ENCODE data around the gene HSD17B14. TPM values are rescaled to one million over a fixed set of nuclear protein-coding genes. Genes with fewer than 3 reads are reported as not detected.
"Not testable (repeated sequence)": the region's sequence is repeated elsewhere in the genome, so short reads cannot be mapped to it uniquely, and the experiment has no call there.

Gene HSD17B14
- polyA plus RNA-seq, 1 of the 3 experiments (the other 2 are of a cell fraction): 29.7 TPM

- TF ChIP-seq SMC3 (IDR thresholded peaks at IDR 0.05; ENCODE audit: low read depth, low read length) (no peak), CTCF (IDR thresholded peaks at IDR 0.05) (no peak), TCF12 (IDR thresholded peaks at IDR 0.05) (no peak), GABPA (IDR thresholded peaks at IDR 0.05; ENCODE audit: low read depth) (no peak), USF1 (IDR thresholded peaks at IDR 0.05; ENCODE audit: borderline replicate concordance, low read depth) (no peak)
Observed at GRCh38 chr19:48853483-48853882, 17.2 kb upstream of the HSD17B14 start (continued).

GRCh38 chr19:48852292-48852691 lies 16.0 kb upstream of the HSD17B14 start:
- no peaks in the 10 kb centered on the region for H3K9me3 ChIP-seq
- H3K27me3 ChIP-seq (ENCODE audit: insufficient read depth): no peaks in the 10 kb centered on the region
- H3K4me2 ChIP-seq: no peak overlapping the region
- ChIA-PET CTCF (interaction anchor here (3.3 to 5.7 kb wide), 3 partner anchors 9 to 118 kb away, joined by 14 to 37 read pairs (median 17); no protein-coding TSS in a partner anchor), POLR2A (no interaction called here)
- no peak overlapping the region for H3K9ac ChIP-seq
- no peaks in the 10 kb centered on the region for H3K79me2 ChIP-seq (ENCODE audit: insufficient read depth)
- no peaks in the 10 kb centered on the region for H3K4me1 ChIP-seq (ENCODE audit: control insufficient read depth in 1 of 2, insufficient read depth in 2 of 2, low read depth in 1 of 2, low read length in 1 of 2)
- H4K20me1 ChIP-seq (ENCODE audit: insufficient read depth): no peaks in the 10 kb centered on the region
- DNase-seq: no peak
- TF ChIP-seq NRF1 (IDR thresholded peaks at IDR 0.05; ENCODE audit: low read depth, low read length): no peak
- TF ChIP-seq CTCF (IDR thresholded peaks at IDR 0.05): no peak
- TF ChIP-seq GABPA (IDR thresholded peaks at IDR 0.05; ENCODE audit: low read depth): no peak
- TF ChIP-seq, protein P1, sequence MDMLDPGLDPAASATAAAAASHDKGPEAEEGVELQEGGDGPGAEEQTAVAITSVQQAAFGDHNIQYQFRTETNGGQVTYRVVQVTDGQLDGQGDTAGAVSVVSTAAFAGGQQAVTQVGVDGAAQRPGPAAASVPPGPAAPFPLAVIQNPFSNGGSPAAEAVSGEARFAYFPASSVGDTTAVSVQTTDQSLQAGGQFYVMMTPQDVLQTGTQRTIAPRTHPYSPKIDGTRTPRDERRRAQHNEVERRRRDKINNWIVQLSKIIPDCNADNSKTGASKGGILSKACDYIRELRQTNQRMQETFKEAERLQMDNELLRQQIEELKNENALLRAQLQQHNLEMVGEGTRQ (IDR thresholded peaks at IDR 0.05; ENCODE audit: borderline replicate concordance, low read depth, low read length): no peak
- no peak for TF ChIP-seq EZH2phosphoT487 (IDR thresholded peaks at IDR 0.05; ENCODE audit: borderline replicate concordance, low read depth)
- no peak for TF ChIP-seq YY1 (IDR thresholded peaks at IDR 0.05; ENCODE audit: low read depth)
- no peak for TF ChIP-seq FOXJ3 (CRISPR knock-in tag; IDR thresholded peaks at IDR 0.05)
- no peak for TF ChIP-seq TCF12 (IDR thresholded peaks at IDR 0.05)
- no peak overlapping the region for H2AFZ ChIP-seq (ENCODE audit: low read depth)
- no peaks in the 10 kb centered on the region for H3K9me2 ChIP-seq
- WGBS (ENCODE audit: low lambda C conversion rate): 98% methylated on average over 4 of the region's 4 CpGs
- no peak overlapping the region for H3K4me3 ChIP-seq (ENCODE audit: low read depth in 2 of 2, low read length in 1 of 2)
- no peak overlapping the region for H3K27ac ChIP-seq (ENCODE audit: low read depth in 2 of 2, low read length in 1 of 2)
- H3K36me3 ChIP-seq (replicated peaks in 1 of 2; ENCODE audit: control insufficient read depth in 1 of 2, insufficient read depth in 2 of 2, low read length in 1 of 2): no peaks in the 10 kb centered on the region
- no peaks in the 10 kb centered on the region for H3F3A ChIP-seq (replicated peaks; ENCODE audit: insufficient read depth)

DNA sequence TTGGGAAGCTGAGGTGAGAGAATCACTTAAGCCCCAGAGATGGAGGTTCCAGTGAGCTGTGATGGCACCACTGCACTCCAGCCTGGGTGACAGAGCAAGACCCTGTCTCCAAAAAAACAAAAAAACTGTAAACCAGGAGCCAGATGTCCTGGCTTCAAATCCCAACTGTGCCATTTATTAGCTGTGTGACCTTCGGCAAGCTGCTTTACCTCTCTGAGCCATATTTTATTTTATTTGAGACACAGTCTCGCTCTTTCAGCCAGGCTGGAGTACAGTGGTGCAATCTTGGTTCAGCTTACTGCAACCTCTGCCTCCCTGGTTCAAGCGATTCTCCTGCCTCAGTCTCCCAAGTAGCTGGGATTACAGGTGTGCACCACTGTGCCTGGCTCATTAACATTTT lies 10.4 kb upstream of the HSD17B14 start:
- H3K36me3 ChIP-seq (replicated peaks in 1 of 2; ENCODE audit: control insufficient read depth in 1 of 2, insufficient read depth in 2 of 2, low read length in 1 of 2); DNase-seq; H2AFZ ChIP-seq (ENCODE audit: low read depth); H3K27me3 ChIP-seq (ENCODE audit: insufficient read depth); H3K4me1 ChIP-seq (ENCODE audit: control insufficient read depth in 1 of 2, insufficient read depth in 2 of 2, low read depth in 1 of 2, low read length in 1 of 2); H3K9me2 ChIP-seq; H3K9me3 ChIP-seq; H3K27ac ChIP-seq (ENCODE audit: low read depth in 2 of 2, low read length in 1 of 2); POLR2A ChIA-PET; H3K9ac ChIP-seq; H3K4me2 ChIP-seq; H4K20me1 ChIP-seq (ENCODE audit: insufficient read depth); H3K79me2 ChIP-seq (ENCODE audit: insufficient read depth); H3K4me3 ChIP-seq (ENCODE audit: low read depth in 2 of 2, low read length in 1 of 2); H3F3A ChIP-seq (replicated peaks; ENCODE audit: insufficient read depth): not testable (repeated sequence)
- CTCF ChIA-PET: interaction anchor here (0.6 to 15.2 kb wide), 3 partner anchors 44 to 145 kb away, joined by 3 to 457 read pairs (median 3); no protein-coding TSS in a partner anchor
- 93% methylated on average over 3 of the region's 3 CpGs for WGBS (ENCODE audit: low lambda C conversion rate)
